Neural cell (in vitro differentiated cells): ENCODE measurements around the gene RSRC1. TPM values are rescaled to one million over a fixed set of nuclear protein-coding genes. Genes with fewer than 3 reads are reported as not detected.

Experiments
- H2AFZ ChIP-seq: fragments of 200-600, 300-800 bp; sonication (generic), shearing (Covaris generic); 2 replicates; pipeline ENCODE4 v1.6.0; 2014; ENCODE audit warnings: low read depth, mild to moderate bottlenecking, antibody characterized with exemption, low read length, moderate library complexity
- H3F3A ChIP-seq: fragments of 200-600 bp; shearing (Covaris generic); 2 replicates; pipeline ENCODE4 v1.6.1; 2016; ENCODE audit warnings: mild to moderate bottlenecking, moderate library complexity, mixed read lengths, antibody characterized with exemption, low read length; ENCODE audit not compliant: insufficient read depth, poor library complexity, severe bottlenecking
- H3K27ac ChIP-seq: fragments of 200-600, 300-800 bp; sonication (generic), shearing (Covaris generic); 2 replicates; pipeline ENCODE4 v1.5.1; 2014; ENCODE audit warnings: mild to moderate bottlenecking, low read length, moderate library complexity
- H3K27me3 ChIP-seq: fragments of 300-800, 200-600 bp; sonication (generic), shearing (Covaris generic); 2 replicates; pipeline ENCODE4 v1.6.0; 2014; ENCODE audit warnings: mild to moderate bottlenecking, low read depth, low read length, moderate library complexity; ENCODE audit not compliant: insufficient read depth
- H3K36me3 ChIP-seq: fragments of 300-800, 200-600 bp; sonication (generic), shearing (Covaris generic); 2 replicates; pipeline ENCODE4 v1.5.1; 2014; ENCODE audit warnings: mild to moderate bottlenecking, antibody characterized with exemption, low read length, moderate library complexity; ENCODE audit not compliant: insufficient read depth
- H3K4me2 ChIP-seq: fragments of 300-800, 200-600 bp; sonication (generic), shearing (Covaris generic); 2 replicates; pipeline ENCODE4 v1.6.0; 2014; ENCODE audit warnings: mild to moderate bottlenecking, low read length
- H3K4me3 ChIP-seq: fragments of 300-800, 200-600 bp; sonication (generic), shearing (Covaris generic); 2 replicates; pipeline ENCODE4 v1.5.1; 2014; ENCODE audit warnings: mild to moderate bottlenecking, low read length, moderate library complexity
- H3K79me2 ChIP-seq: fragments of 200-600 bp; shearing (Covaris generic); replicated peaks from 2 replicates; pipeline ENCODE4 v1.6.0; 2014; ENCODE audit warnings: mild to moderate bottlenecking, low read length, moderate library complexity; ENCODE audit not compliant: insufficient read depth
- H3K9ac ChIP-seq: fragments of 300-800, 200-600 bp; sonication (generic), shearing (Covaris generic); 2 replicates; pipeline ENCODE4 v1.6.1; 2016; ENCODE audit warnings: mild to moderate bottlenecking, low read length, mixed read lengths
- H3K9me2 ChIP-seq: fragments of 200-600 bp; shearing (Covaris generic); 2 replicates; pipeline ENCODE4 v1.6.1; 2016; ENCODE audit warnings: mild to moderate bottlenecking, low read length, mixed read lengths; ENCODE audit not compliant: insufficient read depth
- H3K9me3 ChIP-seq: fragments of 200-600, 300-800 bp; sonication (generic), shearing (Covaris generic); 2 replicates; pipeline ENCODE4 v1.6.1; 2016; ENCODE audit warnings: mild to moderate bottlenecking, mixed run types, low read length, moderate library complexity, mixed read lengths
- H4K20me1 ChIP-seq: fragments of 200-600 bp; shearing (Covaris generic); 2 replicates; pipeline ENCODE4 v1.6.1; 2016; ENCODE audit warnings: mild to moderate bottlenecking, mixed run types; ENCODE audit not compliant: insufficient read depth
- CTCF ChIP-seq: fragments of 450-650 bp; IDR thresholded peaks from 2 replicates; pipeline ENCODE4 v1.5.1; 2014; ENCODE audit warnings: antibody characterized with exemption, mild to moderate bottlenecking, moderate library complexity; ENCODE audit not compliant: poor library complexity, severe bottlenecking
- EP300 ChIP-seq: fragments of 450-650 bp; conservative IDR thresholded peaks from 2 replicates; pipeline ENCODE4 v1.6.1; 2014; ENCODE audit warnings: antibody characterized with exemption, mild to moderate bottlenecking, moderate library complexity; ENCODE audit not compliant: poor library complexity, severe bottlenecking
- EZH2 ChIP-seq: fragments of 200-600, 300-800 bp; shearing (Covaris generic), sonication (generic); IDR thresholded peaks from 2 replicates; pipeline ENCODE4 v1.6.1; 2014; ENCODE audit warnings: antibody characterized with exemption, low read length, borderline replicate concordance, mild to moderate bottlenecking; ENCODE audit not compliant: insufficient read depth, poor library complexity, severe bottlenecking
- MXI1 ChIP-seq: fragments of 450-650 bp; conservative IDR thresholded peaks from 2 replicates; pipeline ENCODE4 v1.6.1; 2014; ENCODE audit warnings: antibody characterized with exemption, mild to moderate bottlenecking; ENCODE audit not compliant: poor library complexity, severe bottlenecking
- POLR2AphosphoS5 ChIP-seq: IDR thresholded peaks from 2 replicates; pipeline ENCODE4 v1.6.1; 2012
- RAD21 ChIP-seq: fragments of 450-650 bp; conservative IDR thresholded peaks from 2 replicates; pipeline ENCODE4 v1.6.1; 2014; ENCODE audit warnings: antibody characterized with exemption, mild to moderate bottlenecking, moderate library complexity
- SMC3 ChIP-seq: fragments of 450-650 bp; conservative IDR thresholded peaks from 2 replicates; pipeline ENCODE4 v1.6.1; 2014; ENCODE audit warnings: antibody characterized with exemption, mild to moderate bottlenecking, moderate library complexity; ENCODE audit not compliant: poor library complexity
- TAF1 ChIP-seq: IDR thresholded peaks from 2 replicates; pipeline ENCODE4 v1.6.1; 2012; ENCODE audit warnings: low read depth
- polyA plus RNA-seq: library from polyadenylated mRNA; depleted of rRNA; stranded (reverse); fragments of >200 nt; gene quantifications from 2 replicates; pipeline ENCODE4 v1.2.3, GENCODE V29; 2014
- TF ChIP-seq, protein P1 (sequence below): IDR thresholded peaks from 2 replicates; pipeline ENCODE4 v1.6.1; 2012; ENCODE audit warnings: borderline replicate concordance

The RSRC1 gene
- polyA plus RNA-seq, 1 donor from 2014 or later, result 28.1 TPM

GRCh38 chr3:158248261-158248660 lies 138.4 kb downstream of the RSRC1 start:
- H3K9me2 ChIP-seq, result no peaks in the 10 kb centered on the region
- no peaks in the 10 kb centered on the region for H3F3A ChIP-seq
- H3K27me3 ChIP-seq, result no peaks in the 10 kb centered on the region
- no peak for TF ChIP-seq EP300
- TF ChIP-seq EZH2, result no peak
- no peak for TF ChIP-seq CTCF
- TF ChIP-seq POLR2AphosphoS5, result no peak
- no peak for TF ChIP-seq RAD21
- no peak for TF ChIP-seq SMC3
- TF ChIP-seq, protein P1, sequence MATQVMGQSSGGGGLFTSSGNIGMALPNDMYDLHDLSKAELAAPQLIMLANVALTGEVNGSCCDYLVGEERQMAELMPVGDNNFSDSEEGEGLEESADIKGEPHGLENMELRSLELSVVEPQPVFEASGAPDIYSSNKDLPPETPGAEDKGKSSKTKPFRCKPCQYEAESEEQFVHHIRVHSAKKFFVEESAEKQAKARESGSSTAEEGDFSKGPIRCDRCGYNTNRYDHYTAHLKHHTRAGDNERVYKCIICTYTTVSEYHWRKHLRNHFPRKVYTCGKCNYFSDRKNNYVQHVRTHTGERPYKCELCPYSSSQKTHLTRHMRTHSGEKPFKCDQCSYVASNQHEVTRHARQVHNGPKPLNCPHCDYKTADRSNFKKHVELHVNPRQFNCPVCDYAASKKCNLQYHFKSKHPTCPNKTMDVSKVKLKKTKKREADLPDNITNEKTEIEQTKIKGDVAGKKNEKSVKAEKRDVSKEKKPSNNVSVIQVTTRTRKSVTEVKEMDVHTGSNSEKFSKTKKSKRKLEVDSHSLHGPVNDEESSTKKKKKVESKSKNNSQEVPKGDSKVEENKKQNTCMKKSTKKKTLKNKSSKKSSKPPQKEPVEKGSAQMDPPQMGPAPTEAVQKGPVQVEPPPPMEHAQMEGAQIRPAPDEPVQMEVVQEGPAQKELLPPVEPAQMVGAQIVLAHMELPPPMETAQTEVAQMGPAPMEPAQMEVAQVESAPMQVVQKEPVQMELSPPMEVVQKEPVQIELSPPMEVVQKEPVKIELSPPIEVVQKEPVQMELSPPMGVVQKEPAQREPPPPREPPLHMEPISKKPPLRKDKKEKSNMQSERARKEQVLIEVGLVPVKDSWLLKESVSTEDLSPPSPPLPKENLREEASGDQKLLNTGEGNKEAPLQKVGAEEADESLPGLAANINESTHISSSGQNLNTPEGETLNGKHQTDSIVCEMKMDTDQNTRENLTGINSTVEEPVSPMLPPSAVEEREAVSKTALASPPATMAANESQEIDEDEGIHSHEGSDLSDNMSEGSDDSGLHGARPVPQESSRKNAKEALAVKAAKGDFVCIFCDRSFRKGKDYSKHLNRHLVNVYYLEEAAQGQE, result no peak
- TF ChIP-seq TAF1, result no peak
- TF ChIP-seq MXI1, result no peak
- H2AFZ ChIP-seq, result no peak overlapping the region
- no peak overlapping the region for H3K4me2 ChIP-seq
- H4K20me1 ChIP-seq, result no peaks in the 10 kb centered on the region
- H3K9ac ChIP-seq, result no peak overlapping the region
- H3K4me3 ChIP-seq, result no peak overlapping the region
- H3K79me2 ChIP-seq, result no peaks in the 10 kb centered on the region
- H3K36me3 ChIP-seq, result no peaks in the 10 kb centered on the region
- H3K27ac ChIP-seq, result no peak overlapping the region
- no peaks in the 10 kb centered on the region for H3K9me3 ChIP-seq

DNA sequence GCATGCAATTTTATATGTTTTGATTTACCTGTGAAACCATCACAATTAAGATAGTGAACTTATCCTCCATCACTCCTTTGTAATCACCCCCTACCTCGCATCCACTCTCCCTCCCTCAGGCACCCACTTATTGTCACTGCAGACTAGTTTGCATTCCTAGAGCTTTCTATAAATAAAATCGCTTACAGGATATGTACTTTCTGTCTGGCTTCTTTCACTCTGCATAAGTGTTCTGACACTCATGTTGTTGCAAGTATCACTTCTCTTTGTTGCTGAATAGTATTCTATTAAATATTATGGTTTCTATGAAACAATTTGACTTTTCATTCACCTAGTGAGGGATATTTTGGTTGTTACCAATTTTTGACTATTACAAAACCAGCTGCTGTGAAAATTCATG lies 139.3 kb downstream of the RSRC1 start:
- Histone ChIP-seq H3K9me3 (no peaks in the 10 kb centered on the region), H3K9me2 (no peaks in the 10 kb centered on the region), H3K9ac (no peak overlapping the region), H3K27ac (no peak overlapping the region), H3K27me3 (no peaks in the 10 kb centered on the region), H3F3A (no peaks in the 10 kb centered on the region), H3K79me2 (no peaks in the 10 kb centered on the region), H3K4me3 (no peak overlapping the region), H4K20me1 (no peaks in the 10 kb centered on the region), H3K36me3 (no peaks in the 10 kb centered on the region), H3K4me2 (no peak overlapping the region), H2AFZ (no peak overlapping the region)
- TF ChIP-seq EP300 (no peak), MXI1 (no peak)

- no peak overlapping the region for H3K9ac ChIP-seq
- no peaks in the 10 kb centered on the region for H3K79me2 ChIP-seq
- no peaks in the 10 kb centered on the region for H3K36me3 ChIP-seq
- H3K27me3 ChIP-seq, result no peaks in the 10 kb centered on the region
- no peak overlapping the region for H2AFZ ChIP-seq
- TF ChIP-seq EZH2 (no peak), TAF1 (no peak), MXI1 (no peak), RAD21 (no peak), EP300 (no peak), CTCF (no peak)
- H3K9me3 ChIP-seq, result no peaks in the 10 kb centered on the region
- H3K4me2 ChIP-seq, result no peak overlapping the region
- H4K20me1 ChIP-seq, result no peaks in the 10 kb centered on the region
- no peaks in the 10 kb centered on the region for H3K9me2 ChIP-seq
- H3F3A ChIP-seq, result no peaks in the 10 kb centered on the region
- H3K4me3 ChIP-seq, result no peak overlapping the region
- no peak overlapping the region for H3K27ac ChIP-seq
These were observed 148.7 kb downstream of the RSRC1 start for GRCh38 chr3:158258619-158259018.
